ENCODE data around the gene UBE3C. TPM values are rescaled to one million over a fixed set of nuclear protein-coding genes. Genes with fewer than 3 reads are reported as not detected.
A peak's percentile ranks its signal among the peaks of the same experiment; 100 is the strongest.

The UBE3C gene
- total and polyA plus RNA-seq, 9 of the 15 experiments (the other 6 are each of a cell fraction or from before 2014, with no cell fraction given) = 9.6 to 91.7 (median 75.4) TPM

DNA sequence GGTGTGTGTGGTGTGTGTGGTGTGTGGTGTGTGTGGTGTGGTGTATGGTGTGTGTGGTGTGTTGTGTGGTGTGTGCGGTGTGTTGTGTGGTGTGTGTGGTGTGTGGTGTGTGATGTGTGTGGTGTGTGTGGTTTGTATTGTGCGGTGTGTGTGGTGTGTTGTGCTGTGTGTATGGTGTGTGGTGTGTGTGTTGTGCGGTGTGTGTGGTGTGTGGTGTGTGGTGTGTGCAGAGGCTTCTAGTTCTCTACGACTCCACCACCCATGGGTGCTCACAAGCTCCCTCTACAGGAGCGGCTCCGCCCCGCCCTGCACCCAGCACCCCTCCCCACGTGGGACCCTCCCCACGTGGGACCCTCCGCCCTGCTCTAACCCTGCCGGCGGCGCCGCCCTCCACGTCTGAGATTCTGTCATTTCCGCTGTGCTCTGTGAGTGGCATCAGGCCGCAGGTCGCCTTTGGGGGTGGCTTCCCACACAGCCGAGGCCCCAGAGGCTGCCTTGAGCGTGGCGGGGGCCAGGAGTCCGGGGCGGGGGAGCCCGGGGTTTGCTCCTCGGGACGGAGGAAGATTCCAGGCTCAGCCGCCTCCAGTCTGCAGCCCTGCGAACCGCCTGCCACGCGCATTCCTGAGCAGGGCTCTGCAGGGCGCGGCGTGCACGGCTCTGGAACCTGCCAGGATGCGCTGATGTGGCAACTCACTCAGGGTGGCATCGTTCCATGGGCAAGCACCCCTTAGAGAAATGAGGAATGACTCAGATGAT, 161.1 kb downstream of the UBE3C start (continued):
- TF ChIP-seq, protein P1, sequence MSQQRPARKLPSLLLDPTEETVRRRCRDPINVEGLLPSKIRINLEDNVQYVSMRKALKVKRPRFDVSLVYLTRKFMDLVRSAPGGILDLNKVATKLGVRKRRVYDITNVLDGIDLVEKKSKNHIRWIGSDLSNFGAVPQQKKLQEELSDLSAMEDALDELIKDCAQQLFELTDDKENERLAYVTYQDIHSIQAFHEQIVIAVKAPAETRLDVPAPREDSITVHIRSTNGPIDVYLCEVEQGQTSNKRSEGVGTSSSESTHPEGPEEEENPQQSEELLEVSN (IDR thresholded peaks at IDR 0.05; ENCODE audit: borderline replicate concordance in 1 of 2, extremely low read depth in 1 of 2, insufficient read depth in 1 of 2, insufficient read length in 1 of 2, low read depth in 1 of 2, low read length in 1 of 2, poor library complexity in 1 of 2, severe bottlenecking in 1 of 2) = peak; percentile 34 to 35
- peak; percentile 100 for TF ChIP-seq ZBTB7A (IDR thresholded peaks at IDR 0.05; ENCODE audit: borderline replicate concordance, control insufficient read depth, low read depth, low read length)
- TF ChIP-seq USF2 (CRISPR knock-in tag; IDR thresholded peaks at IDR 0.05) = peak; percentile 71
- peak; percentile 47; the same call in 1 of the 2 replicates for TF ChIP-seq EP400 (IDR thresholded peaks at IDR 0.05)
- peak in 1 of 2 experiments; percentile 21; a peak in 2 of 4 replicates for TF ChIP-seq ARNT (IDR thresholded peaks at IDR 0.05)
- TF ChIP-seq JUN (IDR thresholded peaks at IDR 0.05; ENCODE audit: borderline replicate concordance, low read depth, low read length) = peak; percentile 24; the same call in 1 of the 2 replicates
- TF ChIP-seq JUN (CRISPR knock-in tag; IDR thresholded peaks at IDR 0.05; ENCODE audit: borderline replicate concordance) = no peak
- TF ChIP-seq BCLAF1 (IDR thresholded peaks at IDR 0.05; ENCODE audit: borderline replicate concordance in 1 of 2, control insufficient read depth in 1 of 2, low read depth in 2 of 2, low read length in 1 of 2) = 0 out of 4 replicates have a peak, but pooled peaks of 1 of the 2 experiments have one; percentile 72
- no peak for TF ChIP-seq ZNF507 (tag; conservative IDR thresholded peaks at IDR 0.05)
- 0 out of 2 replicates have a peak, but pooled peaks have one; percentile 21 for TF ChIP-seq RBFOX2 (IDR thresholded peaks at IDR 0.05; ENCODE audit: low read depth, low read length)
- TF ChIP-seq JUND (IDR thresholded peaks at IDR 0.05; ENCODE audit: borderline replicate concordance, low read depth, low read length) = 0 out of 2 replicates have a peak, but pooled peaks have one; percentile 7
- TF ChIP-seq JUND (tag; IDR thresholded peaks at IDR 0.05; ENCODE audit: borderline replicate concordance, low read depth, low read length) = 0 out of 3 replicates have a peak, but pooled peaks have one; percentile 12
- no peak for TF ChIP-seq ZKSCAN8 (CRISPR knock-in tag; IDR thresholded peaks at IDR 0.05)
- TF ChIP-seq KLF1 (tag; IDR thresholded peaks at IDR 0.05) = no peak
- TF ChIP-seq, protein P2, sequence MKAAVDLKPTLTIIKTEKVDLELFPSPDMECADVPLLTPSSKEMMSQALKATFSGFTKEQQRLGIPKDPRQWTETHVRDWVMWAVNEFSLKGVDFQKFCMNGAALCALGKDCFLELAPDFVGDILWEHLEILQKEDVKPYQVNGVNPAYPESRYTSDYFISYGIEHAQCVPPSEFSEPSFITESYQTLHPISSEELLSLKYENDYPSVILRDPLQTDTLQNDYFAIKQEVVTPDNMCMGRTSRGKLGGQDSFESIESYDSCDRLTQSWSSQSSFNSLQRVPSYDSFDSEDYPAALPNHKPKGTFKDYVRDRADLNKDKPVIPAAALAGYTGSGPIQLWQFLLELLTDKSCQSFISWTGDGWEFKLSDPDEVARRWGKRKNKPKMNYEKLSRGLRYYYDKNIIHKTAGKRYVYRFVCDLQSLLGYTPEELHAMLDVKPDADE (conservative IDR thresholded peaks at IDR 0.05; ENCODE audit: control insufficient read depth, low read depth, low read length) = peak; percentile 65; the same call in 1 of the 2 replicates
- TF ChIP-seq MCM3 (IDR thresholded peaks at IDR 0.05) = no peak
- 0 out of 2 replicates have a peak, but pooled peaks have one; percentile 27 for TF ChIP-seq TFAP4 (CRISPR knock-in tag; IDR thresholded peaks at IDR 0.05; ENCODE audit: borderline replicate concordance)
- no peak for TF ChIP-seq GABPA (tag; conservative IDR thresholded peaks at IDR 0.05; ENCODE audit: low read depth)

All from K562 (cell line).